Tracheal epithelial cell (primary cell): ENCODE data around the gene MAP2K4. TPM values are rescaled to one million over a fixed set of nuclear protein-coding genes. Genes with fewer than 3 reads are reported as not detected.

Experiments
- total RNA-seq: library from RNA; depleted of rRNA; stranded (reverse); fragments of >200 nt; gene quantifications from 2 replicates; pipeline ENCODE4 v1.2.1, GENCODE V29; 2014

MAP2K4 gene
- total RNA-seq, result 37.1 and 46.0 TPM in 2 replicates

GRCh38 chr17:12020642-12021622 lies at the start of gene MAP2K4:
TSS of gene MAP2K4 (plus strand) at chr17:12020877. CDS start at chr17:12020887, 10 bp downstream.

DNA sequence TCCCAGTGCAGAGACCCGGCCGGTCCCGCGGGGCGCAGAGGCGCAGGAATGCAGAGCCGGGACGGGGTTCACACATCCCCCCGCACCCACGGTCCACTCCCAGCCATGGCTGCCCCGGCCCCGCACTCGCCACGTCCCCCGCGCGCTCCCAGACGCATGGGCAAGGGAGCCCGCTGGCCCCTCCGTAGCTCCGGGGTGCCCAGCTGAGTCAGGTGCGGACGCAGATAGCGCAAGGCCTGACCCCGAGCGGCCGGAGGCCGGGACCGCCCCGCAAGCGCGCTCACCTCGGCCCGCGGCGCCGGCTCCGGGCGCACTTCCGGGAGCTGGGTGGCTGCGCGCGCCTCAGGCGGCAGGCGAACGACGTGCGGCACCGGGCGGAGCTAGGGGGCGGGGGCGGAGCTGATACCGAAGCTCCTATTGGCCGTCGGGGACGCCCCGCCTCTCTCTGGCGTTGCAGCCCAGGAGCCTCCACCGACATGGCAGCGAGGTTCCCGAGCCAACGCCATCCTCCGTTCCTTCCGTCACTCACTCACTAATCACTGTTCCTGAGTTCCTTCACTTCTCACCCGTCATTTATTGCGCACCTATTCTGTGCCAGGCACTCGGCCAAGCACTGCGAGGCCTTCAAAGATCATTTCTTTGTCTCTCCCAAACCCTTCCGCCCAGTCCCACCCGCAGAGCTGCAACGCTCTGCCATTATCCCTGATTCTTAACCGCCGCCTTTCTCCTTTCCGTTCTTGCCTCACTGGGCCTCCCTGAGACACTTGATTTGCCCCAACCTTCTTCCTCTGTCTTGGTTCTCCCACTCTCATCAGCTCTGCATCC lies 23.3 kb upstream of the MAP2K4 start, which contains the start of gene ZNF18:
TSS of gene ZNF18 (minus strand) at position 329 of the 825 bp plus-strand sequence. CDS start 4,646 bp downstream, outside the sequence.

Other genes with a start within 250 kb of the MAP2K4 start
- 8.3 and 12.5 TPM in 2 replicates for gene ZNF18, start 23.4 kb upstream of the MAP2K4 start, total RNA-seq